Fibroblast of skin of scalp (primary cell): ENCODE measurements around the gene SNAPC2.

Experiments
- DNase-seq: peaks from one replicate; pipeline ENCODE4 v3.0.0-alpha.2; 2013

Gene SNAPC2

GRCh38 chr19:7968796-7969554, 48.8 kb downstream of the SNAPC2 start:
- DNase-seq, result no peak

GRCh38 chr19:7969555-7969939, 49.4 kb downstream of the SNAPC2 start:
- DNase-seq, result no peak

- peak; percentile 34 for DNase-seq
Measured at GRCh38 chr19:7970716-7971448, 50.7 kb downstream of the SNAPC2 start.

GRCh38 chr19:7971553-7972520, 51.7 kb downstream of the SNAPC2 start:
- no peak for DNase-seq
